ENCODE results near the gene NELFE. TPM values are rescaled to one million over a fixed set of nuclear protein-coding genes. Genes with fewer than 3 reads are reported as not detected.

Gene NELFE
- total and polyA plus RNA-seq, 2 of the 13 experiments (the other 11 are each of a cell fraction or from before 2014, with no cell fraction given), result 51.3 to 69.8 TPM

DNA sequence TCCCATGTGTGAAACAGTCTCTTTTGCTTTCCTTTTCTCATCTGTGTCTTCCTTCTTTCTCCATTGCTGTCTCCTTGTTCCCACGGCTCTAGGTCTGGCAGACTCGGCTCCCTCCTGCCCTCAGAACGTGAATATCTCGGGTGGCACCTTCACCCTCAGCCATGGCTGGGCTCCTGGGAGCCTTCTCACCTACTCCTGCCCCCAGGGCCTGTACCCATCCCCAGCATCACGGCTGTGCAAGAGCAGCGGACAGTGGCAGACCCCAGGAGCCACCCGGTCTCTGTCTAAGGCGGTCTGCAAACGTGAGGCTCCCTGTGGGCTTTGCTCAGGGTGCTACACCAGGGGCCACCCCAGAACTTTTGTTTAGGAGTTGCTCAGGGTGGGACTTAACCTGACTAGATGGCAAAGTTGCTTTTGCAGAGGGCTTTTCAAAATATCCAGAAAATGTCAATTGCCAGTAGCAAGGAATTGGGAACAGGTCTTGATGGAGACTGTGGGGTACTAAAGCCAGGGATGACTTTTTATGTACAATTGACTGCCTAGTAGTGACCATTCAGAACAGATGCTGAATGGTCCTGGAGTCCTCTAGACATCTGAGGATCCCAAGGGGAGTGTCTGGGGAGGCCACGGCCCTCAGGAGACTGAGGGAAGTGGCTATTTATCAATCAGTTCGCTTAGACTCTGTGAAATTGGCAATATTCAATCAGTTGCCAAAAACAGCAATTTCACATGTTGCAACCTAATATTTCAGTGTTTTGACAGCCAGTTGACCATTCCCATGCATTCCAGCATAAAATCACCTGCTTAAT lies 30.7 kb downstream of the NELFE start (continued):
- TF ChIP-seq HOMEZ (CRISPR knock-in tag; IDR thresholded peaks at IDR 0.05; ENCODE audit: low read depth) (no peak), JARID2 (CRISPR knock-in tag; IDR thresholded peaks at IDR 0.05; ENCODE audit: insufficient replicate concordance) (no peak), RORA (CRISPR knock-in tag; IDR thresholded peaks at IDR 0.05) (no peak), ZFP36 (IDR thresholded peaks at IDR 0.05; ENCODE audit: borderline replicate concordance, low read depth, low read length, partially characterized antibody) (no peak), IKZF1 (IDR thresholded peaks at IDR 0.05) (no peak), ATF6 (CRISPR knock-in tag; conservative IDR thresholded peaks at IDR 0.05) (no peak), SOX6 (IDR thresholded peaks at IDR 0.05) (no peak), SOX6 (CRISPR knock-in tag; IDR thresholded peaks at IDR 0.05) (no peak), HNRNPLL (IDR thresholded peaks at IDR 0.05; ENCODE audit: low read depth, low read length, poor library complexity, severe bottlenecking) (no peak), IKZF5 (CRISPR knock-in tag; IDR thresholded peaks at IDR 0.05) (no peak), BORCS8-MEF2B (CRISPR knock-in tag; IDR thresholded peaks at IDR 0.05) (no peak; the same call in 1 of the 2 replicates), ZNF256 (CRISPR knock-in tag; conservative IDR thresholded peaks at IDR 0.05) (0 out of 2 replicates have a peak, but pooled peaks have one; percentile 44), CEBPG (CRISPR knock-in tag; IDR thresholded peaks at IDR 0.05) (no peak), SP140L (CRISPR knock-in tag; IDR thresholded peaks at IDR 0.05; ENCODE audit: borderline replicate concordance) (no peak), HIVEP1 (CRISPR knock-in tag; IDR thresholded peaks at IDR 0.05) (no peak; the same call in 1 of the 2 replicates)
- TF ChIP-seq, protein P1, sequence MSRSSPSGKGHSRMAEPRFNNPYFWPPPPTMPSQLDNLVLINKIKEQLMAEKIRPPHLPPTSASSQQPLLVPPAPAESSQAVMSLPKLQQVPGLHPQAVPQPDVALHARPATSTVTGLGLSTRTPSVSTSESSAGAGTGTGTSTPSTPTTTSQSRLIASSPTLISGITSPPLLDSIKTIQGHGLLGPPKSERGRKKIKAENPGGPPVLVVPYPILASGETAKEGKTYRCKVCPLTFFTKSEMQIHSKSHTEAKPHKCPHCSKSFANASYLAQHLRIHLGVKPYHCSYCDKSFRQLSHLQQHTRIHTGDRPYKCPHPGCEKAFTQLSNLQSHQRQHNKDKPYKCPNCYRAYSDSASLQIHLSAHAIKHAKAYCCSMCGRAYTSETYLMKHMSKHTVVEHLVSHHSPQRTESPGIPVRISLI (CRISPR knock-in tag; IDR thresholded peaks at IDR 0.05; ENCODE audit: borderline replicate concordance), result no peak
- TF ChIP-seq, protein P2, sequence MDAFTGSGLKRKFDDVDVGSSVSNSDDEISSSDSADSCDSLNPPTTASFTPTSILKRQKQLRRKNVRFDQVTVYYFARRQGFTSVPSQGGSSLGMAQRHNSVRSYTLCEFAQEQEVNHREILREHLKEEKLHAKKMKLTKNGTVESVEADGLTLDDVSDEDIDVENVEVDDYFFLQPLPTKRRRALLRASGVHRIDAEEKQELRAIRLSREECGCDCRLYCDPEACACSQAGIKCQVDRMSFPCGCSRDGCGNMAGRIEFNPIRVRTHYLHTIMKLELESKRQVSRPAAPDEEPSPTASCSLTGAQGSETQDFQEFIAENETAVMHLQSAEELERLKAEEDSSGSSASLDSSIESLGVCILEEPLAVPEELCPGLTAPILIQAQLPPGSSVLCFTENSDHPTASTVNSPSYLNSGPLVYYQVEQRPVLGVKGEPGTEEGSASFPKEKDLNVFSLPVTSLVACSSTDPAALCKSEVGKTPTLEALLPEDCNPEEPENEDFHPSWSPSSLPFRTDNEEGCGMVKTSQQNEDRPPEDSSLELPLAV (CRISPR knock-in tag; conservative IDR thresholded peaks at IDR 0.05; ENCODE audit: low read depth), result no peak
- TF ChIP-seq, protein P3, sequence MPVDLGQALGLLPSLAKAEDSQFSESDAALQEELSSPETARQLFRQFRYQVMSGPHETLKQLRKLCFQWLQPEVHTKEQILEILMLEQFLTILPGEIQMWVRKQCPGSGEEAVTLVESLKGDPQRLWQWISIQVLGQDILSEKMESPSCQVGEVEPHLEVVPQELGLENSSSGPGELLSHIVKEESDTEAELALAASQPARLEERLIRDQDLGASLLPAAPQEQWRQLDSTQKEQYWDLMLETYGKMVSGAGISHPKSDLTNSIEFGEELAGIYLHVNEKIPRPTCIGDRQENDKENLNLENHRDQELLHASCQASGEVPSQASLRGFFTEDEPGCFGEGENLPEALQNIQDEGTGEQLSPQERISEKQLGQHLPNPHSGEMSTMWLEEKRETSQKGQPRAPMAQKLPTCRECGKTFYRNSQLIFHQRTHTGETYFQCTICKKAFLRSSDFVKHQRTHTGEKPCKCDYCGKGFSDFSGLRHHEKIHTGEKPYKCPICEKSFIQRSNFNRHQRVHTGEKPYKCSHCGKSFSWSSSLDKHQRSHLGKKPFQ (CRISPR knock-in tag; IDR thresholded peaks at IDR 0.05; ENCODE audit: insufficient replicate concordance), result no peak
